ENCODE measurements around the gene UQCC3. TPM values are rescaled to one million over a fixed set of nuclear protein-coding genes. Genes with fewer than 3 reads are reported as not detected.

Gene UQCC3
- total and polyA plus RNA-seq, 2 of the 13 experiments (the other 11 are each of a cell fraction or from before 2014, with no cell fraction given): 7.7 to 16.0 TPM

GRCh38 chr11:62665599-62666258 is 5.7 kb upstream of the UQCC3 start (continued):
- TF ChIP-seq ZNF616 (CRISPR knock-in tag; IDR thresholded peaks at IDR 0.05; ENCODE audit: low read depth) (0 out of 2 replicates have a peak, but pooled peaks have one; percentile 1), ZNF570 (CRISPR knock-in tag; IDR thresholded peaks at IDR 0.05; ENCODE audit: borderline replicate concordance) (no peak), REL (CRISPR knock-in tag; conservative IDR thresholded peaks at IDR 0.05) (peak; percentile 30; the same call in 1 of the 2 replicates), CCDC6 (CRISPR knock-in tag; IDR thresholded peaks at IDR 0.05) (no peak), ZNF3 (CRISPR knock-in tag; IDR thresholded peaks at IDR 0.05) (no peak), ZUFSP (CRISPR knock-in tag; IDR thresholded peaks at IDR 0.05; ENCODE audit: borderline replicate concordance) (no peak), ZNF34 (CRISPR knock-in tag; IDR thresholded peaks at IDR 0.05; ENCODE audit: borderline replicate concordance) (0 out of 2 replicates have a peak, but pooled peaks have one; percentile 80), GABPA (IDR thresholded peaks at IDR 0.05; ENCODE audit: low read depth, low read length) (0 out of 2 replicates have a peak, but pooled peaks have one; percentile 16), GABPA (CRISPR knock-in tag; IDR thresholded peaks at IDR 0.05; ENCODE audit: low read depth) (no peak), ZNF646 (CRISPR knock-in tag; IDR thresholded peaks at IDR 0.05) (peak; percentile 22; the same call in 1 of the 2 replicates)
- TF ChIP-seq, protein P1, sequence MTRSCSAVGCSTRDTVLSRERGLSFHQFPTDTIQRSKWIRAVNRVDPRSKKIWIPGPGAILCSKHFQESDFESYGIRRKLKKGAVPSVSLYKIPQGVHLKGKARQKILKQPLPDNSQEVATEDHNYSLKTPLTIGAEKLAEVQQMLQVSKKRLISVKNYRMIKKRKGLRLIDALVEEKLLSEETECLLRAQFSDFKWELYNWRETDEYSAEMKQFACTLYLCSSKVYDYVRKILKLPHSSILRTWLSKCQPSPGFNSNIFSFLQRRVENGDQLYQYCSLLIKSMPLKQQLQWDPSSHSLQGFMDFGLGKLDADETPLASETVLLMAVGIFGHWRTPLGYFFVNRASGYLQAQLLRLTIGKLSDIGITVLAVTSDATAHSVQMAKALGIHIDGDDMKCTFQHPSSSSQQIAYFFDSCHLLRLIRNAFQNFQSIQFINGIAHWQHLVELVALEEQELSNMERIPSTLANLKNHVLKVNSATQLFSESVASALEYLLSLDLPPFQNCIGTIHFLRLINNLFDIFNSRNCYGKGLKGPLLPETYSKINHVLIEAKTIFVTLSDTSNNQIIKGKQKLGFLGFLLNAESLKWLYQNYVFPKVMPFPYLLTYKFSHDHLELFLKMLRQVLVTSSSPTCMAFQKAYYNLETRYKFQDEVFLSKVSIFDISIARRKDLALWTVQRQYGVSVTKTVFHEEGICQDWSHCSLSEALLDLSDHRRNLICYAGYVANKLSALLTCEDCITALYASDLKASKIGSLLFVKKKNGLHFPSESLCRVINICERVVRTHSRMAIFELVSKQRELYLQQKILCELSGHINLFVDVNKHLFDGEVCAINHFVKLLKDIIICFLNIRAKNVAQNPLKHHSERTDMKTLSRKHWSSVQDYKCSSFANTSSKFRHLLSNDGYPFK (CRISPR knock-in tag; IDR thresholded peaks at IDR 0.05; ENCODE audit: borderline replicate concordance): peak; percentile 29; the same call in 1 of the 2 replicates
- TF ChIP-seq, protein P2, sequence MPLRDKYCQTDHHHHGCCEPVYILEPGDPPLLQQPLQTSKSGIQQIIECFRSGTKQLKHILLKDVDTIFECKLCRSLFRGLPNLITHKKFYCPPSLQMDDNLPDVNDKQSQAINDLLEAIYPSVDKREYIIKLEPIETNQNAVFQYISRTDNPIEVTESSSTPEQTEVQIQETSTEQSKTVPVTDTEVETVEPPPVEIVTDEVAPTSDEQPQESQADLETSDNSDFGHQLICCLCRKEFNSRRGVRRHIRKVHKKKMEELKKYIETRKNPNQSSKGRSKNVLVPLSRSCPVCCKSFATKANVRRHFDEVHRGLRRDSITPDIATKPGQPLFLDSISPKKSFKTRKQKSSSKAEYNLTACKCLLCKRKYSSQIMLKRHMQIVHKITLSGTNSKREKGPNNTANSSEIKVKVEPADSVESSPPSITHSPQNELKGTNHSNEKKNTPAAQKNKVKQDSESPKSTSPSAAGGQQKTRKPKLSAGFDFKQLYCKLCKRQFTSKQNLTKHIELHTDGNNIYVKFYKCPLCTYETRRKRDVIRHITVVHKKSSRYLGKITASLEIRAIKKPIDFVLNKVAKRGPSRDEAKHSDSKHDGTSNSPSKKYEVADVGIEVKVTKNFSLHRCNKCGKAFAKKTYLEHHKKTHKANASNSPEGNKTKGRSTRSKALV (CRISPR knock-in tag; IDR thresholded peaks at IDR 0.05): no peak
- TF ChIP-seq, protein P3, sequence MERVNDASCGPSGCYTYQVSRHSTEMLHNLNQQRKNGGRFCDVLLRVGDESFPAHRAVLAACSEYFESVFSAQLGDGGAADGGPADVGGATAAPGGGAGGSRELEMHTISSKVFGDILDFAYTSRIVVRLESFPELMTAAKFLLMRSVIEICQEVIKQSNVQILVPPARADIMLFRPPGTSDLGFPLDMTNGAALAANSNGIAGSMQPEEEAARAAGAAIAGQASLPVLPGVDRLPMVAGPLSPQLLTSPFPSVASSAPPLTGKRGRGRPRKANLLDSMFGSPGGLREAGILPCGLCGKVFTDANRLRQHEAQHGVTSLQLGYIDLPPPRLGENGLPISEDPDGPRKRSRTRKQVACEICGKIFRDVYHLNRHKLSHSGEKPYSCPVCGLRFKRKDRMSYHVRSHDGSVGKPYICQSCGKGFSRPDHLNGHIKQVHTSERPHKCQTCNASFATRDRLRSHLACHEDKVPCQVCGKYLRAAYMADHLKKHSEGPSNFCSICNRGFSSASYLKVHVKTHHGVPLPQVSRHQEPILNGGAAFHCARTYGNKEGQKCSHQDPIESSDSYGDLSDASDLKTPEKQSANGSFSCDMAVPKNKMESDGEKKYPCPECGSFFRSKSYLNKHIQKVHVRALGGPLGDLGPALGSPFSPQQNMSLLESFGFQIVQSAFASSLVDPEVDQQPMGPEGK (CRISPR knock-in tag; IDR thresholded peaks at IDR 0.05): peak; percentile 54; the same call in 1 of the 2 replicates
